GM18498 (cell line): ENCODE results near the gene CD8B.
"Not testable (repeated sequence)": the region's sequence is repeated elsewhere in the genome, so short reads cannot be mapped to it uniquely, and the experiment has no call there.

Experiments used
- ATAC-seq: cut with Tn5 transposase; IDR thresholded peaks from one replicate; pipeline ENCODE4 v1.9.1; 2021; ENCODE audit warnings: mild to moderate bottlenecking, moderate library complexity; ENCODE audit not compliant: unreplicated experiment

The CD8B gene

GRCh38 chr2:86836915-86837695, 24.6 kb downstream of the CD8B start:
- ATAC-seq = not testable (repeated sequence)

GRCh38 chr2:86835548-86835889, 26.2 kb downstream of the CD8B start:
- not testable (repeated sequence) for ATAC-seq

DNA sequence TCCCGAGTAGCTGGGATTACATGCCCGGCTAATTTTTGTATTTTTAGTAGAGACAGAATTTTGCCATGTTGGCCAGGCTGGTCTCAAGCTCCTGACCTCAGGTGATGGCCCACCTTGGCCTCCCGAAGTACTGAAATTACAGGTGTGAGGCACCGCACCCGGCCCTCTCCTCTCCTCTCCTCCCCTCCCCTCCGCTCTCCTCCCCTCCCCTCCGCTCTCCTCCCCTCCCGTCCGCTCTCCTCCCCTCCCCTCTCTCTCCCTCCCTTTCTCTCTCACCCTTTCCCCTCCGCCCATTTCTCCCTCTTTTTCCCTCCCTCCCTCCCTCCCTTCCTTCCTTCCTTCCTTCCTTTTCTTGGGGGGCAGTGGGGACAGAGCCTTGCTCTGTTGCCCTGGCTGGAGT, 28.4 kb downstream of the CD8B start:
- no peak for ATAC-seq

- no peak for ATAC-seq
These were observed 29.2 kb downstream of the CD8B start for GRCh38 chr2:86832334-86833096.

DNA sequence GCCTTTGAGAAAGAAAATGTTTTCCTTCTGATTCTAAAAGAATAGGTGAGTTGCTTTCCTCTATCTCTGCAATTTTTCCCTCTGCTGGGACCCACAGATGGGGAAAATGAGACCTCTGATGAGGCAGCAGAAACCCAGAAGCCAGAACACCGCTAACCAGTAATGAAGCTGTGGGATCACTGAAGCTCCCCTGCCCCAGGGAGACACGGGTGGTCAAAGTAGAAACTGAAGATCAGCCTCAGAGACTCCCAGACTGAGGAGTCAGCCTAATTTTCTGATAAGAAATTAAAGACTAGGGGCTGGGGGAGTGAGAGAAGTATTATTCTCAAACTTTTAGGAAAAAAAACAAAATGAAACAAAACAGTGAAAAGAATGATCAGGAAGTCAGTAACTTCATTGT, 30.1 kb downstream of the CD8B start:
- no peak for ATAC-seq

- ATAC-seq = no peak
These were observed 34.7 kb downstream of the CD8B start for GRCh38 chr2:86826951-86827350.

GRCh38 chr2:86825693-86826381, 35.8 kb downstream of the CD8B start:
- ATAC-seq = no peak

DNA sequence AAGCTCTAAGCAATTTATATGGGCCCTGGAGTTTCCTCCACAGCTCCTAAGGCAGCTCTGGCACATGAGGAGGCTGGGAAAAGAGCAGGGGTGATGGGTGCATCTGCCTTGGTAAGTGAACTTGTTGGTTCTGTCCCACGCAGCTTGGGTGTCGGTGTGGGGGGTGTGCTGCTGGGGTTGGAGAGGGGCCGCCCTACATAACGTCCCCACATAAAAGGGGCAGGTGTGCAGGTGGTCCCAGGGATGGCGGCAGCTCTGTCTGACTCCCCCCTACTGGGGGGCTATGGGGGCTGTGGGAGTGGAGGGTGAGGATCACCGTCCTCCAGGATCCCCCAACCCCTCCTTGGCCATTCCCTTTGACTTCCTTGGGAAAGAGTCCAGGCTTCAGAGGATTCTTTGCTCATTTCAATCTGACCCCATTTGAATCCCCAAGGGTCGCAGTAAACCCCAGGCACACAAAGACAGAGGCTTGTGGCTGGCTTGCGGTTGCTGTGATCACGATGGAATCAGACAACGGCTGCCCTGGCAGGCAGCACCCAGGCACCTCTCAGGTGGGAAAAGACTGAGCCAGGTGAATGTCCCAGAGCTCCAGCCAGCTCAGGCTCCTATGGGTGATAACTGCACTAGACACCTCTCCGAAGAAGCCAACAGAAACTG, 36.5 kb downstream of the CD8B start:
- ATAC-seq = no peak

- no peak for ATAC-seq
These were observed 38.9 kb downstream of the CD8B start for GRCh38 chr2:86822668-86823345.

DNA sequence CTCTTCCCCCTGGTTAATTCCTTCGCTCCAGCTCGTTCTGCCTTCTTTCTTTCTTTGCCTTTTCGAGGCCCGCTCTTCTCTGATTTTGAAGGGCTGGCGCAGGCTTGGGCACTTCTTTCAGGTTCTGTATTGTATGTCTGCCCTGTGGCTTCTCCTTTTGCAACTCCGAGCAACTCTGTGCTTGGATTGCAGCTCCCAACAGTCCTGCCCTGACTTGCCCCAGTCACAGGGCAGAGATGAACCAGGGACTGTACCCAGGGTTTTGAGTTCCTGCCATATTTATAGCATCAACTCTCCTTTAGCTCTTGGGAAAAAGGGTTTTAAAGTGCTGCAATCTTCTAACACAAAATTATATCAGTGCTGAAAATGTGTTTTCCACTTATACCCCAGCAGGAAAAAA, 39.8 kb downstream of the CD8B start:
- ATAC-seq = no peak

- no peak for ATAC-seq
These were observed 40.4 kb downstream of the CD8B start for GRCh38 chr2:86821306-86821705.

GRCh38 chr2:86818957-86819356, 42.7 kb downstream of the CD8B start:
- ATAC-seq = no peak

GRCh38 chr2:86818114-86818801, 43.4 kb downstream of the CD8B start:
- no peak for ATAC-seq

- ATAC-seq = no peak
These were observed 46.1 kb downstream of the CD8B start for GRCh38 chr2:86815611-86816010.

DNA sequence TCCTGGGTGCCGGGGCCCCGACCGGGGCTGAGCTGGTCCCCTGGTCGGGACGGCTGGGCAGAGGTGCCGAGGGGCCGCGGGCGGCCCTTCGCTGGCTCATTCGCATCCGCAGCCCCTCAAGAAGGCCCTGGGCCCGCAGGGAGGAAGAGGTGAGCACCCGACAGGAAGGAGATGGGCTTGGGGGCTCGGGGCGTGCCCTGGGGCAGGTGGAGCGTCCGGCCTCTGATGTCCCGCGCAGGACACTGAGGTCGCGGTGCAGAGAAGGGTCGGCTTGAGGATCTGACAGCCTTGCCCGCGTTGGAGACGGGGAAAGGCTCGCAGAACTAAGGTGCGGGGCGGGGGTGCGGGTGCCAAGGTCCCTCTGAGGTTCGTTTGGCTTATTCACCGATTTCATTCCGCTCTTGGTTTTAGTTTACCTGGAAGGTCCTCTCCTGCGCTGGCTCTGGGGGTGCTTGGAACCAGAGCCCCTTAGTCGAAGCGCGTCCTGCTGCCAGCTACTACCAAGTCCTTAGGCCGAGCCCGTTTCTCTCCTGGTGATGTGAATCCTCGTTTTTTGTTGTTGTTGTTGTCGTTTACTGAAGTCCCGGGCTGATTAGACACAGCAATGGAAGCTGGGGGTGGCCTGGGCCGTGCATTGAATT, 52.1 kb downstream of the CD8B start:
- no peak for ATAC-seq

GRCh38 chr2:86808315-86809161, 53.1 kb downstream of the CD8B start:
- peak; percentile 92 for ATAC-seq

DNA sequence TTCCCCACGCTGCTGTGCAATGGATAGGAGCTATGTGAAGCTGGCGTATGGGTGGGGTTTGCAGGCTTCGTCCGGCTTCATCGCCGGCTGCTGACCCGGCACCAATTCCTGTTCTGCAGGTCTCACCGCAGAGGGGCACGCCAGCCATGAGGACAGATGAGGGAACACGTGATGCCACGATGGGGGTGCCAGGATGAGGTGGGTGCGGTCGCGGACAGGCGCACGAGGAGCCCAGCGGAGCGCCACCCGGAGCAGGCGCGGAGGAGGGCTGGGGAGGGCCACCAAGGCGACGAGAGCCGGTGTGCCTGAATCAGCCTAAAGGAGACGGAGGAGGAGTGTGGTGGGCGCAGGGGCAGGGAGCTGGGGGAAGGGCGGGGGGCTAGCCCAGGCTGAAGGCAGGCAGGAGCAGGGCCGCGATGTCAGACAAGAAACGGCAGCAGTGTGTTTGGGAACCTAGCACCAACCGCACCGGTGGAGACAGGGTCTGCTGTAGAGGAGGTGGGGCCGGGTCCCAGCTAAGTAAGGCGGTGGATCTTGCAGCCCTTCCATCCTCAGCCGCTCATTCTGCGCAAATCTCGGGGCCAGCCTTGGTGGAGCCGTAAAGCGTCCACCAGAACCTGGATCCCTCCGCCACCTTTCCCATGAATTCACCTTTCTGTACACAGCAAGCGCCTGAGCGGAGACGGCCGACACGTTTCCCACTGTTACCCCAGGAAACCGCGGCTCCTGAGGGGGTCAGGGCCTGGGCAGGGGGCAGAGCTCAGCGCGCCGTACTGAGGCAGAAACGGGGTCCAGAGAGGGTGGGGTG, 54.0 kb downstream of the CD8B start:
- peak; percentile 51 for ATAC-seq

GRCh38 chr2:86807133-86807467, 54.6 kb downstream of the CD8B start:
- ATAC-seq = no peak
